ENCODE data around the gene DNAJC8.

DNAJC8 gene

DNA sequence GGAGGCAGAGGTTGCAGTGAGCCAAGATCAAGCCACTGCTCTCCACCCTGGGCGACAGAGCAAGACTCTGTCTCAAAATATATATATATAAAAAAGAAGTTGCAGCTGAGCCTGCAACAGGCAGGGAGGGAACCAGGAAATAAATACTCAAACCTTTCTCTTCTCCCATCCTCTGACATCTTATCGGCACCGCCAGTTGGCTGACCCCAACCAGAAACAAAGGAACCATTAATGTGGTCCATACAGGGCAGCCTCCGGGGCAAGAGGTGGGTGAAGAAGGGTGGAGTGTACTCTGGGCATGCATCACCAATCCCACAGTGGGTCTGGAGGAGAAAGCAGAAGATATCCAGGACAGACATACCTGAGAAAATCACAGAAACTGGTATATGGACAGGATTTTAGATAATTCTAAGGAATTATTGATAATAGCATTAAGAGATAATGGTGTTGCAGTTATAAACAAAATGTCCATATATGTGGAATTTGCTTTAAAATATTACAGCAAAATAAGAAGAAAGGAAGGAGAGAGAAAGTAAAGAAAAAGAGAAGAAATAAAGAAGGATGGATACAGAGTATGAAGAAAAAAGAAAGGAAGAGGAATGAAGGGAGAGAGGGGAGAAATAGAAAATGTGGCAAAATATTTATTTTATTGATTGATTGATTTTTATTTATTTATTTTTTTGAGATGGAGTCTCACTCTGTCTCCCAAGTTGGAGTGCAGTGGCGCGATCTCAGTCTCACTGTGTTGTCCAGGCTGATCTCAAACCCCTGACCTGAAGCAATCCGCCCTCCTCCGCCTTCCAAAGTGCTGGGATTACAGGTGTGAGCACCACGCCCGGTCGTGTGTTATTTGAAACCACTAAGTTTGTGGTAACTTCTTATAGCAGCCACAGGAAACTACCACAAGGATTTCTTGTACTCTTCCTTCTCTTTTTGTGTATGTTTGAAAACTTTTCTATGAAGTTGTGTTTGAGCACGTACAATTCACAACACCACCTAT lies 52.2 kb downstream of the DNAJC8 start:
- no peak for TF ChIP-seq CEBPB (IDR thresholded peaks at IDR 0.05)
- TF ChIP-seq TCF12 (IDR thresholded peaks at IDR 0.05; ENCODE audit: low read depth), result no peak
- no peak for TF ChIP-seq MAX (IDR thresholded peaks at IDR 0.05)
- no peak for TF ChIP-seq EP300 (IDR thresholded peaks at IDR 0.05; ENCODE audit: borderline replicate concordance)
- TF ChIP-seq NFIC (IDR thresholded peaks at IDR 0.05), result no peak
- TF ChIP-seq RAD21 (IDR thresholded peaks at IDR 0.05; ENCODE audit: low read depth), result no peak
- no peak for TF ChIP-seq TAF1 (IDR thresholded peaks at IDR 0.05; ENCODE audit: low read depth)
- TF ChIP-seq, protein P1, sequence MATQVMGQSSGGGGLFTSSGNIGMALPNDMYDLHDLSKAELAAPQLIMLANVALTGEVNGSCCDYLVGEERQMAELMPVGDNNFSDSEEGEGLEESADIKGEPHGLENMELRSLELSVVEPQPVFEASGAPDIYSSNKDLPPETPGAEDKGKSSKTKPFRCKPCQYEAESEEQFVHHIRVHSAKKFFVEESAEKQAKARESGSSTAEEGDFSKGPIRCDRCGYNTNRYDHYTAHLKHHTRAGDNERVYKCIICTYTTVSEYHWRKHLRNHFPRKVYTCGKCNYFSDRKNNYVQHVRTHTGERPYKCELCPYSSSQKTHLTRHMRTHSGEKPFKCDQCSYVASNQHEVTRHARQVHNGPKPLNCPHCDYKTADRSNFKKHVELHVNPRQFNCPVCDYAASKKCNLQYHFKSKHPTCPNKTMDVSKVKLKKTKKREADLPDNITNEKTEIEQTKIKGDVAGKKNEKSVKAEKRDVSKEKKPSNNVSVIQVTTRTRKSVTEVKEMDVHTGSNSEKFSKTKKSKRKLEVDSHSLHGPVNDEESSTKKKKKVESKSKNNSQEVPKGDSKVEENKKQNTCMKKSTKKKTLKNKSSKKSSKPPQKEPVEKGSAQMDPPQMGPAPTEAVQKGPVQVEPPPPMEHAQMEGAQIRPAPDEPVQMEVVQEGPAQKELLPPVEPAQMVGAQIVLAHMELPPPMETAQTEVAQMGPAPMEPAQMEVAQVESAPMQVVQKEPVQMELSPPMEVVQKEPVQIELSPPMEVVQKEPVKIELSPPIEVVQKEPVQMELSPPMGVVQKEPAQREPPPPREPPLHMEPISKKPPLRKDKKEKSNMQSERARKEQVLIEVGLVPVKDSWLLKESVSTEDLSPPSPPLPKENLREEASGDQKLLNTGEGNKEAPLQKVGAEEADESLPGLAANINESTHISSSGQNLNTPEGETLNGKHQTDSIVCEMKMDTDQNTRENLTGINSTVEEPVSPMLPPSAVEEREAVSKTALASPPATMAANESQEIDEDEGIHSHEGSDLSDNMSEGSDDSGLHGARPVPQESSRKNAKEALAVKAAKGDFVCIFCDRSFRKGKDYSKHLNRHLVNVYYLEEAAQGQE (IDR thresholded peaks at IDR 0.05; ENCODE audit: low read depth), result no peak
- no peak for TF ChIP-seq CREB1 (IDR thresholded peaks at IDR 0.05; ENCODE audit: low read depth)

DNA sequence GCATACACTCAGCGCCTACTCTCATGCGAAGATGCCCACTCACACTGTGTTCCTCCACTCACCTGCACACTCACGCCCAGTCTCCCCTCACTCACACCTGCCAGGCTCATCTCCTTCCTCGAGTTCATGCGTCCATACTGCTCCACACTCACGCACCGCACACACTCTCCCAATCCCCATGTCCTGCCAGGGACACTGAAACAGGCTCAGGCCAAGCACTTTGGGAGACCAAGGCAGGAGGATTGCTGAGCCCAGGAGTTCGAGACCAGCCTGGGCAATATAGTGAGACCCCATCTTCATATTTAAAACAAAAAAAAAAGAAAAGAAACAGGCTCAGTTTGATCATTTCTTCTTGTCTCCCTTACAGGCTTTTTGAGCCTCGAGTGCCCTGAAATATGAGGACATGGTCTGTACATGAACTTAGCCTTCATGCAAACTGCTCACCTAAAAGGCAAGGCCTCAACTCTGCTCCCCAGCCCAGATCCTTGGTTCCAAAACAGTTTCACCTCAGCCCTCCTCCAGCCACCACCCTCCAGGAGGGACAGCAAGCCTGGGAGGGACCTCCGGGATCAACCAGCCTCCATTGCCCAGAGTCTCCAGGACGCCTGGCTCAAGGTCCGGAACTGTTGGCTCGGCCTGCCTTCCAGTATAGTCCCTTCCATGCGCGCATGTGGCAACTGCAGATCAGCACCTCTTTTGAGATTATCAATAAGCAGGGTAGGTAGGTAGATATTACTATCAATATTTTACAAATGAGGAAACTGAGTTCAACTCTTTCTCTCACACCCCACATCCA lies 53.9 kb downstream of the DNAJC8 start:
- TF ChIP-seq CREB1 (IDR thresholded peaks at IDR 0.05; ENCODE audit: low read depth) (no peak), RAD21 (IDR thresholded peaks at IDR 0.05; ENCODE audit: low read depth) (no peak), NFIC (IDR thresholded peaks at IDR 0.05) (no peak), YY1 (IDR thresholded peaks at IDR 0.05; ENCODE audit: low read depth) (no peak), EGR1 (IDR thresholded peaks at IDR 0.05) (no peak), ZBTB7A (IDR thresholded peaks at IDR 0.05; ENCODE audit: low read depth) (no peak), TEAD4 (IDR thresholded peaks at IDR 0.05) (no peak), USF1 (IDR thresholded peaks at IDR 0.05) (no peak), CEBPB (IDR thresholded peaks at IDR 0.05) (no peak), EP300 (IDR thresholded peaks at IDR 0.05; ENCODE audit: borderline replicate concordance) (no peak), TCF12 (IDR thresholded peaks at IDR 0.05; ENCODE audit: low read depth) (no peak), TAF1 (IDR thresholded peaks at IDR 0.05; ENCODE audit: low read depth) (no peak), MAX (IDR thresholded peaks at IDR 0.05) (no peak), FOXM1 (IDR thresholded peaks at IDR 0.05; ENCODE audit: borderline replicate concordance, low read depth) (no peak)
- TF ChIP-seq, protein P1 (IDR thresholded peaks at IDR 0.05; ENCODE audit: low read depth), result no peak

DNA sequence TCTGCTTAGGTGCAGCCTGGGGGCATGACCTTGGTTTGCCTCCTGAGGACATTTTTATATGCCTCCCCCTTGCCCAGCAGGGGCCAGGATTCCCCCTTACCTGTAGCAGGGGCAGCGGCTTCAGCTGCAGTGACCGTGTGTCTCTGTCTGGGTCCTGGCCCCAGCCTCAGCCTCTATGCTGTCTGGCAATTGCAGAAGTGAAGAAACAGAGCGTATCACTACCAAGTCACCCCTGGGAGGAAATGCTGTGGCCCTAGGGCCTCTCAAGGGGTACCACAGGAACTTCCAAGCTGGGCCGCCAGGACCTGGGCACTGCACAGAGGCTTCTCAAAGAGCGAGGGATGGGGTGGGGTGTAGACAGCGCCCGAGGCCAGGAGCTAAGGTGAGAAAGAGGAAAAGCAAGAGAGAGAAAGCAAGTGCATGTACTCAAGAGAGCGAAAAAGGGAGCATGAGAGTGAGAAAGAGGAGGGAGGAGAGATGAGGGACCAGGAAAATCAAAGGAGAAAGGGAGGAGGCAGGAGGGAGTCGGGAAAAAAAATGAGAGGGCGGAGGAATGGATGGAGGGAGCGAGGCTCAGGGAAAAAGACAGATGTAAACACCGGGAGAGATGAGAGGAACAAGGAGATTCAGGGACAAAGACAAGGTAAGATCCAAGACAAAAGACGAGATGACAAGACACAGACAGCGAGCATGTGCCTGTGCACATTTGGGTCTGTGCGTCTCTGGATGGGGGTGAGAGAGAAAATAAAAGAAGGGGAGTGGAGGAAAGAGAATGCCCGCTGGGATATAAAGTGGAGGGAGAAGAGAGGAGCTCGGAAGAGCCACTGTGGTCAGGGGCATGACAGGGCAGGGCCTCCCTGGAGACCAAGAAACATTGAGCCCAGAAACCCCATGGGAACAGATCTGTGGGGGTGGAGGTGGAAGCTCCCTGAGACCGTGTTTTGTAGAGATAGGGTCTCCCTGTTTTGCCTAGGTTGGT lies 56.0 kb downstream of the DNAJC8 start, which contains the start of gene PTAFR:
Gene PTAFR (minus strand): TSS at position 199 of the 979 bp plus-strand sequence. CDS start 25,669 bp downstream, outside the sequence.
- TF ChIP-seq EGR1 (IDR thresholded peaks at IDR 0.05), result no peak
- no peak for TF ChIP-seq EP300 (IDR thresholded peaks at IDR 0.05; ENCODE audit: borderline replicate concordance)
- no peak for TF ChIP-seq NFIC (IDR thresholded peaks at IDR 0.05)
- no peak for TF ChIP-seq YY1 (IDR thresholded peaks at IDR 0.05; ENCODE audit: low read depth)
- TF ChIP-seq TEAD4 (IDR thresholded peaks at IDR 0.05), result no peak
- TF ChIP-seq ZBTB7A (IDR thresholded peaks at IDR 0.05; ENCODE audit: low read depth), result no peak
- no peak for TF ChIP-seq MAX (IDR thresholded peaks at IDR 0.05)
- no peak for TF ChIP-seq RAD21 (IDR thresholded peaks at IDR 0.05; ENCODE audit: low read depth)
- TF ChIP-seq CEBPB (IDR thresholded peaks at IDR 0.05), result no peak
- TF ChIP-seq CREB1 (IDR thresholded peaks at IDR 0.05; ENCODE audit: low read depth), result no peak
- TF ChIP-seq, protein P1 (IDR thresholded peaks at IDR 0.05; ENCODE audit: low read depth), result no peak
- TF ChIP-seq USF1 (IDR thresholded peaks at IDR 0.05), result no peak
- no peak for TF ChIP-seq TAF1 (IDR thresholded peaks at IDR 0.05; ENCODE audit: low read depth)
- TF ChIP-seq FOXM1 (IDR thresholded peaks at IDR 0.05; ENCODE audit: borderline replicate concordance, low read depth), result no peak
- TF ChIP-seq TCF12 (IDR thresholded peaks at IDR 0.05; ENCODE audit: low read depth), result no peak
